H1 (cell line): ENCODE data around the gene IL27RA. TPM values are rescaled to one million over a fixed set of nuclear protein-coding genes. Genes with fewer than 3 reads are reported as not detected.
A peak's percentile ranks its signal among the peaks of the same experiment; 100 is the strongest.

ENCODE experiments used
- CTCF ChIA-PET: fragments of 300-600 bp; sonication (Branson Sonifier 250); formaldehyde crosslinking; loops from one replicate; lab custom pipeline; 2021; ENCODE audit not compliant: partially characterized antibody; lab: Charles Lee
- POLR2A ChIA-PET: fragments of 300-600 bp; sonication (Branson Sonifier 250); formaldehyde crosslinking; loops from one replicate; lab custom pipeline; 2021; ENCODE audit warnings: inconsistent platforms; ENCODE audit not compliant: partially characterized antibody; lab: Charles Lee
- DNase-seq, 2 experiments: peaks; one replicate each; pipeline versions ENCODE4 v3.0.0 to v3.0.0-alpha.2; 2010 to 2022; ENCODE audit warnings: low spot score in 2 of 2, low read depth in 1 of 2, mixed read lengths in 1 of 2
- FAIRE-seq: peaks from 2 replicates; lab custom pipeline; 2011; peaks lifted over from hg19 to GRCh38; lab: Jason Lieb, UNC
- H2AFZ ChIP-seq: 2 replicates; pipeline ENCODE4 v1.8.1; 2012; ENCODE audit warnings: low read length, inconsistent platforms
- H2AK5ac ChIP-seq: 2 replicates; pipeline ENCODE4 v1.6.1; 2013; ENCODE audit warnings: low read depth, low read length
- H2BK120ac ChIP-seq: replicated peaks from 2 replicates; pipeline ENCODE3; 2013; ENCODE audit warnings: low read depth, low read length, inconsistent platforms
- H2BK12ac ChIP-seq: 2 replicates; pipeline ENCODE4 v1.6.1; 2013; ENCODE audit warnings: low read depth, low read length
- H2BK15ac ChIP-seq: 2 replicates; pipeline ENCODE4 v1.6.1; 2013; ENCODE audit warnings: low read length
- H2BK20ac ChIP-seq: 2 replicates; pipeline ENCODE4 v1.6.1; 2013; ENCODE audit warnings: low read length
- H2BK5ac ChIP-seq: 2 replicates; pipeline ENCODE4 v1.6.1; 2013; ENCODE audit warnings: low read depth, low read length
- H3K14ac ChIP-seq: 2 replicates; pipeline ENCODE4 v1.6.1; 2013; ENCODE audit warnings: inconsistent platforms; ENCODE audit not compliant: insufficient read length
- H3K18ac ChIP-seq: 2 replicates; pipeline ENCODE4 v1.6.1; 2013; ENCODE audit warnings: low read length; ENCODE audit errors: extremely low read depth
- H3K23ac ChIP-seq: 2 replicates; pipeline ENCODE4 v1.6.1; 2013; ENCODE audit warnings: inconsistent platforms; ENCODE audit not compliant: insufficient read length
- H3K23me2 ChIP-seq: 2 replicates; pipeline ENCODE4 v1.6.1; 2013; ENCODE audit warnings: low read depth, low read length
- H3K27ac ChIP-seq: 2 replicates; pipeline ENCODE4 v1.6.1; 2011; ENCODE audit warnings: low read depth, low read length, inconsistent platforms
- H3K27me3 ChIP-seq, 4 experiments: replicated peaks in 1 of 4; 1 replicate in 1 of 4; 2 replicates in 3 of 4; pipeline versions ENCODE4 v1.6.1 to v1.8.1; 2011 to 2013; ENCODE audit warnings: low read length in 3 of 4, mild to moderate bottlenecking in 3 of 4, inconsistent platforms in 2 of 4, mixed read lengths in 2 of 4, moderate library complexity in 1 of 4; ENCODE audit not compliant: control insufficient read depth in 3 of 4, insufficient read depth in 3 of 4; ENCODE audit errors: extremely low read depth in 1 of 4
- H3K36me3 ChIP-seq, 4 experiments: 2 replicates each; pipeline versions ENCODE4 v1.6.1 to v1.8.1; 2011 to 2013; ENCODE audit warnings: mild to moderate bottlenecking in 4 of 4, low read length in 3 of 4, moderate library complexity in 2 of 4, control low read depth in 1 of 4, inconsistent platforms in 1 of 4; ENCODE audit not compliant: insufficient read depth in 4 of 4, control insufficient read depth in 2 of 4
- H3K4ac ChIP-seq: replicated peaks from 2 replicates; pipeline ENCODE3; 2013; ENCODE audit warnings: low read length, low read depth, mixed read lengths, inconsistent platforms; ENCODE audit not compliant: insufficient read length
- H3K4me1 ChIP-seq, 4 experiments: replicated peaks in 1 of 4; 1 replicate in 1 of 4; 2 replicates in 3 of 4; pipeline versions ENCODE4 v1.6.1 to v1.8.1; 2011 to 2013; ENCODE audit warnings: low read length in 3 of 4, inconsistent platforms in 2 of 4, mixed read lengths in 1 of 4; ENCODE audit not compliant: insufficient read depth in 4 of 4, control insufficient read depth in 3 of 4
- H3K4me2 ChIP-seq, 2 experiments: 2 replicates each; pipeline versions ENCODE4 v1.6.1 to v1.8.1; 2011 to 2013; ENCODE audit warnings: low read depth in 2 of 2, low read length in 2 of 2, control low read depth in 1 of 2, inconsistent platforms in 1 of 2, mild to moderate bottlenecking in 1 of 2; ENCODE audit not compliant: insufficient read depth in 1 of 2
- H3K4me3 ChIP-seq, 4 experiments: fragments of 200-600, 300-600 bp in 1 of 4; sonication (generic), shearing (Covaris generic), sonication (Bioruptor Twin) in 1 of 4; 2 replicates each; pipeline versions ENCODE4 v1.5.1 to v1.8.1; 2011 to 2016; ENCODE audit warnings: low read length in 4 of 4, low read depth in 3 of 4, control low read depth in 2 of 4, inconsistent platforms in 2 of 4, mild to moderate bottlenecking in 2 of 4, mixed read lengths in 1 of 4, moderate library complexity in 1 of 4; ENCODE audit not compliant: insufficient read depth in 2 of 4; ENCODE audit errors: extremely low read depth in 1 of 4
- H3K56ac ChIP-seq: replicated peaks from 2 replicates; pipeline ENCODE3; 2013; ENCODE audit warnings: low read depth, mild to moderate bottlenecking, mixed read lengths, low read length, inconsistent platforms; ENCODE audit not compliant: insufficient read length
- H3K79me1 ChIP-seq: 2 replicates; pipeline ENCODE4 v1.6.1; 2013; ENCODE audit warnings: low read depth, low read length, control low read depth
- H3K79me2 ChIP-seq, 2 experiments: 2 replicates each; pipeline versions ENCODE4 v1.6.1 to v1.8.1; 2012 to 2013; ENCODE audit warnings: low read length in 2 of 2, mild to moderate bottlenecking in 2 of 2, inconsistent platforms in 1 of 2; ENCODE audit not compliant: insufficient read depth in 2 of 2, control insufficient read depth in 1 of 2
- H3K9ac ChIP-seq, 4 experiments: replicated peaks in 1 of 4; 1 replicate in 1 of 4; 2 replicates in 3 of 4; pipeline versions ENCODE4 v1.6.1 to v1.8.1; 2011 to 2013; ENCODE audit warnings: low read depth in 3 of 4, low read length in 3 of 4, control low read depth in 2 of 4, mild to moderate bottlenecking in 2 of 4, moderate library complexity in 2 of 4, inconsistent platforms in 1 of 4; ENCODE audit errors: extremely low read depth in 1 of 4
- H3K9me3 ChIP-seq, 2 experiments: 2 replicates each; pipeline versions ENCODE4 v1.6.1 to v1.8.1; 2012 to 2013; ENCODE audit warnings: mild to moderate bottlenecking in 2 of 2, moderate library complexity in 2 of 2, control low read depth in 1 of 2, inconsistent platforms in 1 of 2, low read depth in 1 of 2, low read length in 1 of 2, mixed read lengths in 1 of 2; ENCODE audit not compliant: insufficient read depth in 2 of 2
- H4K20me1 ChIP-seq, 2 experiments: replicated peaks in 1 of 2; 2 replicates each; pipeline versions ENCODE3 to v1.8.1; 2011 to 2013; ENCODE audit warnings: inconsistent platforms in 2 of 2, low read length in 2 of 2, mild to moderate bottlenecking in 1 of 2; ENCODE audit not compliant: insufficient read depth in 2 of 2, control insufficient read depth in 1 of 2
- H4K5ac ChIP-seq: 2 replicates; pipeline ENCODE4 v1.6.1; 2013; ENCODE audit warnings: low read length, low read depth, mixed read lengths, inconsistent platforms; ENCODE audit not compliant: insufficient read length
- H4K8ac ChIP-seq: 2 replicates; pipeline ENCODE4 v1.8.0; 2013; ENCODE audit warnings: mild to moderate bottlenecking, moderate library complexity, low read length, inconsistent platforms; ENCODE audit not compliant: insufficient read depth; ENCODE audit errors: extremely low read depth
- H4K91ac ChIP-seq: replicated peaks from 2 replicates; pipeline ENCODE3; 2013; ENCODE audit warnings: low read length, mixed read lengths, inconsistent platforms; ENCODE audit not compliant: insufficient read length
- ATF2 ChIP-seq: IDR thresholded peaks from 2 replicates; pipeline ENCODE4 v1.6.1; 2012; ENCODE audit warnings: low read length, inconsistent platforms
- EZH2 ChIP-seq: fragments of 200-600 bp; sonication (generic); IDR thresholded peaks from 2 replicates; pipeline ENCODE4 v1.7.1; 2012; ENCODE audit warnings: low read depth, mild to moderate bottlenecking, moderate library complexity, low read length, inconsistent platforms; ENCODE audit not compliant: severe bottlenecking
- KDM1A ChIP-seq: fragments of 200-600, 300-600 bp; sonication (generic); IDR thresholded peaks from 2 replicates; pipeline ENCODE4 v1.7.1; 2016; ENCODE audit warnings: mild to moderate bottlenecking, low read length, borderline replicate concordance
- POU5F1 ChIP-seq: IDR thresholded peaks from 2 replicates; pipeline ENCODE4 v1.6.1; 2011; ENCODE audit warnings: low read depth, mild to moderate bottlenecking, low read length, moderate library complexity
- RBBP5 ChIP-seq: IDR thresholded peaks from 2 replicates; pipeline ENCODE4 v1.7.1; 2012; ENCODE audit warnings: low read depth, mild to moderate bottlenecking, inconsistent platforms, low read length, moderate library complexity, borderline replicate concordance
- SIN3A ChIP-seq, 2 experiments: IDR thresholded peaks in 1 of 2; conservative IDR thresholded peaks in 1 of 2; 2 replicates each; pipeline ENCODE4 v1.6.1; 2011 to 2012; ENCODE audit warnings: low read length in 2 of 2, improper control_type of control experiment in 1 of 2, low read depth in 1 of 2, mild to moderate bottlenecking in 1 of 2
- TCF12 ChIP-seq: IDR thresholded peaks from 2 replicates; pipeline ENCODE4 v1.6.1; 2011; ENCODE audit warnings: low read depth, mild to moderate bottlenecking, low read length
- WGBS, 2 experiments: shearing (Covaris generic) in 1 of 2; methylation state at CpG; one replicate each; pipeline versions ENCODE4 v1.1.6 to v1.1.7; 2013 to 2015; ENCODE audit warnings: low lambda C conversion rate in 2 of 2, mixed read lengths in 2 of 2, inconsistent platforms in 1 of 2, low coverage in 1 of 2, missing lambda C conversion rate in 1 of 2; ENCODE audit not compliant: insufficient replicate concordance in 2 of 2, insufficient coverage in 1 of 2, insufficient read length in 1 of 2; ENCODE audit errors: extremely low coverage in 1 of 2, missing lambda C conversion rate in 1 of 2; 5-methylcytosine and 5-hydroxymethylcytosine counted together
- polyA plus RNA-seq, 7 experiments: library from polyadenylated mRNA; depleted of rRNA in 3 of 7; stranded (reverse) in 5 of 7; unstranded in 2 of 7; fragments of >200 nt in 5 of 7; fragments of 200-250 nt in 2 of 7; gene quantifications; 1 replicate in 5 of 7; 2 replicates in 1 of 7; 4 replicates in 1 of 7; pipeline versions ENCODE4 v1.2.1 to v1.2.3, GENCODE V29; 2011 to 2013; ENCODE audit warnings: missing spikeins in 2 of 7, mixed read lengths in 2 of 7
- total RNA-seq: library from RNA; stranded (reverse); fragmentation: NEBNext Ultra II Directional; extraction: Animal tissue kit (Norgen Biotek cat#: 25700); gene quantifications from 2 replicates; pipeline ENCODE4 v1.2.1, GENCODE V29; 2021

IL27RA gene
- total and polyA plus RNA-seq, 2 of the 8 experiments (the other 6 are each of a cell fraction or from before 2014, with no cell fraction given), result 9.9 to 14.7 TPM

GRCh38 chr19:14059652-14060155, 28.1 kb downstream of the IL27RA start:
- no peak overlapping the region for H3K4me3 ChIP-seq
- DNase-seq (no peak), FAIRE-seq (no peak)
- peaks cover 0 to 10% (median 3%) of the 10 kb centered on the region in 4 experiments; a peak in 4 of 7 replicates for H3K4me1 ChIP-seq
- no peak overlapping the region for H3K56ac ChIP-seq
- H4K8ac ChIP-seq, result no peak overlapping the region
- 73% methylated on average over 8 of the region's 8 CpGs; no CpG with 5 or more reads in 1 of the 2 experiments for WGBS, 2 experiments
- H2AK5ac ChIP-seq, result peak overlapping the region; percentile 86; the same call in 1 of the 2 replicates
- no peaks in the 10 kb centered on the region for H3K79me1 ChIP-seq
- H3K9ac ChIP-seq, result no peak overlapping the region
- no peaks in the 10 kb centered on the region for H3K79me2 ChIP-seq
- CTCF ChIA-PET, result interaction anchor here (0.6 to 7.3 kb wide), 37 partner anchors 11 to 617 kb away, joined by 3 to 103 read pairs (median 4); partner anchors contain the start of genes ASF1B, C19orf67, IL27RA and MISP3
- H3K18ac ChIP-seq, result no peak overlapping the region
- H3K4me2 ChIP-seq, result no peak overlapping the region
- no peak overlapping the region for H2BK15ac ChIP-seq
- no peak overlapping the region for H2BK12ac ChIP-seq
- H4K91ac ChIP-seq, result no peak overlapping the region
- H3K4ac ChIP-seq, result no peak overlapping the region
- H2BK5ac ChIP-seq, result no peak overlapping the region
- H3K23me2 ChIP-seq, result peaks cover 12% of the 10 kb centered on the region; the same call in 1 of the 2 replicates
- POLR2A ChIA-PET, result interaction anchor here (0.6 to 0.9 kb wide), 2 partner anchors 56 to 97 kb away, joined by 3 read pairs; no protein-coding TSS in a partner anchor
- H3K27me3 ChIP-seq, result peaks cover 5 to 19% (median 14%) of the 10 kb centered on the region in 4 experiments
- no peak overlapping the region for H4K5ac ChIP-seq
- no peak overlapping the region for H3K14ac ChIP-seq
- H2BK20ac ChIP-seq, result no peak overlapping the region; the same call in 1 of the 2 replicates
- TF ChIP-seq POU5F1 (no peak), ATF2 (no peak), KDM1A (no peak), RBBP5 (no peak), TCF12 (no peak), EZH2 (no peak), SIN3A (conservative IDR thresholded peaks at IDR 0.05 in 1 of 2, IDR thresholded peaks at IDR 0.05 in 1 of 2; ENCODE audit: low read depth in 1 of 2, low read length in 2 of 2) (no peak)
- H3K27ac ChIP-seq, result no peak overlapping the region
- H2AFZ ChIP-seq, result no peak overlapping the region
- H2BK120ac ChIP-seq, result no peak overlapping the region
- peaks cover 0 to 2% of the 10 kb centered on the region in 2 experiments for H4K20me1 ChIP-seq
- no peak overlapping the region for H3K23ac ChIP-seq
- no peaks in the 10 kb centered on the region for H3K9me3 ChIP-seq
- no peaks in the 10 kb centered on the region for H3K36me3 ChIP-seq
